Natural killer cell treated with Interleukin-12 subunit alpha and Interleukin-12 subunit beta and Interleukin-15 and Interleukin-18, amount 100 ng/mL, for 72 hours (primary cell): ENCODE results near the gene SV2C. TPM values are rescaled to one million over a fixed set of nuclear protein-coding genes. Genes with fewer than 3 reads are reported as not detected.
"Not testable (repeated sequence)": the region's sequence is repeated elsewhere in the genome, so short reads cannot be mapped to it uniquely, and the experiment has no call there.

Experiments used
- ATAC-seq, 2 donors: fragments of 150-1000 bp; cut with Tn5 transposase in 1 of 2; sonication (Bioruptor Pico), chemical (Tn5 transposase) in 1 of 2; 2 replicates each; pipeline ENCODE4 v1.10.0; 2021
- DNase-seq: peaks from one replicate; pipeline ENCODE4 v3.0.0; 2022; ENCODE audit warnings: low spot score
- H3K27ac Mint-ChIP-seq, 2 donors: 1 replicate in 1 of 2; 2 replicates in 1 of 2; pipeline ENCODE4 v1.8.0; 2022; ENCODE audit warnings: mixed read lengths in 2 of 2, mild to moderate bottlenecking in 1 of 2, moderate library complexity in 1 of 2
- H3K27me3 Mint-ChIP-seq, 2 donors: 1 replicate in 1 of 2; 2 replicates in 1 of 2; pipeline ENCODE4 v1.8.0; 2022; ENCODE audit warnings: mixed read lengths in 2 of 2
- H3K36me3 Mint-ChIP-seq: one replicate; pipeline ENCODE4 v1.8.0; 2022; ENCODE audit warnings: mixed read lengths
- H3K4me1 Mint-ChIP-seq, 2 donors: 1 replicate in 1 of 2; 2 replicates in 1 of 2; pipeline ENCODE4 v1.8.0; 2022; ENCODE audit warnings: low read depth in 2 of 2, mixed read lengths in 2 of 2, mild to moderate bottlenecking in 1 of 2
- H3K4me3 Mint-ChIP-seq: one replicate; pipeline ENCODE4 v1.8.0; 2022; ENCODE audit warnings: mixed read lengths
- H3K9me3 Mint-ChIP-seq: 2 replicates; pipeline ENCODE4 v1.8.0; 2022; ENCODE audit warnings: mixed read lengths
- total RNA-seq, 2 donors: library from RNA; stranded (reverse); gene quantifications; one replicate each; pipeline ENCODE4 v1.2.3, GENCODE V29; 2022

Gene SV2C
- total RNA-seq, 2 donors from 2014 or later: 0.06 TPM; not detected in 1

DNA sequence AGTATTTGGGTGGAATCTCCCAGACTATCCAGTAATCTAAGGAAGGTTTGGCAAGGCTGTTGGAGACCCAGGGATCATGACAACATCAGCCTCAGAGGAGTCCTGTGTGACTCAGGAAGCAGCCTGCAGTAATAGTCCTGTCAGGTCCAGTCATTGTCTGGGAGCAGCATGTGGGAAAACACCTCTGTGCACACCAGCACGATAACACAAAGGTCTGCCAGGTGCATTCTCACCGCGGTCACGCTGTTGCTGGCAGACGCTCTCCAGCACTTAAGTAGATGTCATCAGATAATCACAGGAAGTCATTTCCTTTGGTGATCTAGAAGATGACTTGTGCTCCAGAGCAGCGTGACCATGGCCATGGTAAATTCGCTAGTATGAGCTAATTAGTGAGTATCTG lies 220.7 kb downstream of the SV2C start:
- ATAC-seq (peak; percentile 75 to 80), DNase-seq (no peak)
- H3K9me3 Mint-ChIP-seq: peaks cover 3% of the 10 kb centered on the region
- H3K27ac Mint-ChIP-seq: peak overlapping the region; percentile 74 to 93
- peak overlapping the region; percentile 61 for H3K4me3 Mint-ChIP-seq
- H3K4me1 Mint-ChIP-seq: peaks cover 35 to 45% of the 10 kb centered on the region in 2 donors
- no peaks in the 10 kb centered on the region for H3K36me3 Mint-ChIP-seq
- H3K27me3 Mint-ChIP-seq: no peaks in the 10 kb centered on the region

DNA sequence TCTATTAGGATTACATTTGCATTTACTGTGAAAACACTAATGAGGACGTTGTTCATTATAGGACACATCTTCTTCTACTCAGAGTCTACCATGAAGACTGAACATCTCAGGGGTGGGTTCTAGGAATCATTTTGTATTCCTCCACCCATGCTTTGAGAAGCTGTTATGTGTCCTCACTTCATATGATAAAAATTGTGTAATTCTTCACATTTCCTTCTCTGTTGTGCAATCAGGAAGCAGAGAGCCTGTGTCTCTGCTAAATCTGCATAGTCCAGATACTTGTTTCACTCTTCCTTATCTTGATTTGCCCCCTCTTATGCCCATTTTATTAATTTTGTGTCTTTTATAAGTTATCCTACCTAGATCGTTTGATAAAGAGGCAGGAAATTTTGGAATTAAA lies 222.1 kb downstream of the SV2C start:
- Mint-ChIP-seq H3K36me3 (no peaks in the 10 kb centered on the region), H3K9me3 (peaks cover 3% of the 10 kb centered on the region), H3K4me1 (peaks cover 38 to 48% of the 10 kb centered on the region in 2 donors), H3K4me3 (peak overlapping the region; percentile 61), H3K27me3 (no peaks in the 10 kb centered on the region), H3K27ac (peak overlapping the region; percentile 74 to 93)
- DNase-seq: no peak
- ATAC-seq: peak; percentile 63 to 84

DNA sequence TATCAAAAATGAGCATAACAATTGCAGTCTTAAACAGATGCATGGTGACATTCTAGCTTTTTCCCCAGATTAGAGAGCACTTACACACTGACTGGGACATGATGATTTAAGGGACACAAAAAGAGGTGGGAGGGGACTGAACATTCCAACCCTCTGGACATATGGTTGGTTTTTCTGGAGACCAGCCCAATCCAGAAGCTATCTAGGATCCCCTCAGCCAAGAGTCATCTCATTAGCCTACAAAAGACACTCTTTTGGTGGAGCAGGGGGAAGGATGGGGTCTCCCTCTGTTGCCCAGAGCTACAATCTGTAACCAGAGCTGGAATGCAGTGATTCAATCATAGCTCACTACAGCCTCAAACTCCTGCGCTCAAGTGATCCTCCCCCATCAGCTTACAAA lies 222.6 kb downstream of the SV2C start:
- ATAC-seq (no peak), DNase-seq (no peak)
- Mint-ChIP-seq H3K27ac (peak overlapping the region; percentile 74 to 93), H3K27me3 (no peaks in the 10 kb centered on the region), H3K36me3 (no peaks in the 10 kb centered on the region), H3K4me1 (peaks cover 41 to 49% of the 10 kb centered on the region in 2 donors), H3K9me3 (peaks cover 3% of the 10 kb centered on the region), H3K4me3 (peak overlapping the region; percentile 61)

DNA sequence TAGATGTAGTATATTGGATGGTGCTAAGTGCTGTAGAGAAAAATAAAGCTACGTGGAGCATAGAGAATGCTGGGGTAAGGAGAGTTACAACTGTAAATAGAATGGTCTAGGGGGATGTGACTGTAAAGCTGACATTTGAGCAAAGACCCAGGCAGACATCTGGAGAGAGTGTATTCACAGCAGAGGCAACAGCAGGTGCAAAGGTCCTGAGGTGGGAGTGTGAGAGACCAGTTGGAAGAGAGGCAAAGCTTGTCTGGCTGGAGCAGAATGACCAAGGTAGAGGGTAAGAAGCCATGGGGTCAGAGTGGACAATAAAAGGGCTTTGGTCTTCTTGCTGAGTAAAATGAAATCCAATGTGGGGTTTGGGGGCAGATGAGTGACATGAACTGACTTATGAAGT lies 227.0 kb downstream of the SV2C start:
- DNase-seq (no peak), ATAC-seq (no peak)
- H3K27ac Mint-ChIP-seq: no peak overlapping the region
- peaks cover 27 to 31% of the 10 kb centered on the region in 2 donors for H3K4me1 Mint-ChIP-seq
- H3K27me3 Mint-ChIP-seq: no peaks in the 10 kb centered on the region
- no peaks in the 10 kb centered on the region for H3K36me3 Mint-ChIP-seq
- H3K9me3 Mint-ChIP-seq: no peaks in the 10 kb centered on the region
- H3K4me3 Mint-ChIP-seq: no peak overlapping the region

DNA sequence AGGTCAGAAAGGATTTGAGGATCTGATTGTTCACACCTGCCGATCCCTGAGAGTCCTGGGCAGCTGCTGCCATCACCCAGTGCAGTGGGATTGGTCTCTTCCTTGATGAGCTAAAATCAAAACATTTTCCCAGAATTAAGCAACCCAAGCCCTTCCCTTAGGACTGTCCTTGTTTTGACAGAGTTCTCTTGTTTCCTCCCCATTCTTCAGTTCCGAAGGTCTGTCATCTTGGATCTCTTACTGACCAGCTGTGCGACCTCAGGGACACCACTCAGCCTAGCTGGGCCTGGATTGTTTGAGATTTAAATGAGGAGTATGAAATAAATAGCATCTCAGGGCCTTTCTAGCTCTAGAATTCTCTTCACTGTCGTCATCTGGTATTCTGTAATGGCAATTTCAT lies 229.6 kb downstream of the SV2C start:
- no peaks in the 10 kb centered on the region for H3K27me3 Mint-ChIP-seq
- no peak for DNase-seq
- ATAC-seq: no peak

DNA sequence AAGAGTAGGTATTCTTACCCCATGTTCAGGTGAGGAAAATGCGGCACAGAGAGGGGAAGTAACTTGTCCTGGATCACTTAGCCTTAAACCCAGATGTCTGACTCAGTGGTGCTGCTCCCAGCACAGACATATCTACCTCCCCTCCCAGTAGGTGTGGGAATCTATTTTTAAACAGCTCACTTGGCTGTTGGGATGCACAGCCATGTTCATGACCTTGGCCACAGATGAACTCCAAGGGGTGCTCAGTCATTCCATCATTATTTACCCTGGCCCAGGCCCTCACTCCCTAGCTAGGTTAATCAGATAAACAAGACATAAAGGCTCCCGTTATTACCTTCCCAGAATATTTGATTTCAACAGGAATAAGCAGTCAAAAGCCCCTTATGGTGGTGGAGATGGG lies 231.5 kb downstream of the SV2C start:
- ATAC-seq (no peak), DNase-seq (no peak)
- no peak overlapping the region for H3K4me3 Mint-ChIP-seq
- H3K27ac Mint-ChIP-seq: no peak overlapping the region
- no peaks in the 10 kb centered on the region for H3K27me3 Mint-ChIP-seq
- H3K36me3 Mint-ChIP-seq: no peaks in the 10 kb centered on the region
- peaks cover 13 to 18% of the 10 kb centered on the region in 2 donors for H3K4me1 Mint-ChIP-seq
- no peaks in the 10 kb centered on the region for H3K9me3 Mint-ChIP-seq

More for the DNA sequence above, 229.6 kb downstream of the SV2C start:
- Mint-ChIP-seq H3K9me3 (no peaks in the 10 kb centered on the region), H3K4me1 (peaks cover 17 to 20% of the 10 kb centered on the region in 2 donors), H3K36me3 (no peaks in the 10 kb centered on the region), H3K27ac (no peak overlapping the region), H3K4me3 (no peak overlapping the region)

DNA sequence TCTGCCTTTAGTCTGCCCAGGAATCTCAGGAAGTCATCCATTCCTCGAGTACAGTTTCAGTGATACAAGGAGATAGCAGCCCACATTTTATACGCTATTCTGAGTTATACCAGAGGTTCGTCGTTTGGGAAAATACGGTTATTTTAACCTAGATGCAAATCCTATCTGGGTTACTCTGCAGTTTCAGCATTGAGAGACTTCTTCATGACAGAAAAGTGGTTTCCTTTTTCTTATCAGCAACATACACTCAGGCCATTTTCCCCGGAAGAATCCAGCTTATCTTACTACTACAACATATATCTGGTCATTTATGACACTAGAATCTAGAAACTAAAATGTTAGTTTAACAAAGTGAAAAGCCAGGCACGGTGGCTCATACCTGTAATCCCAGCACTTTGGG lies 236.5 kb downstream of the SV2C start:
- no peak for ATAC-seq
- Mint-ChIP-seq H3K4me1 (peaks cover 16 to 35% of the 10 kb centered on the region in 2 donors), H3K4me3 (peak overlapping the region; percentile 44), H3K9me3 (no peaks in the 10 kb centered on the region), H3K36me3 (peaks cover 16% of the 10 kb centered on the region), H3K27me3 (no peaks in the 10 kb centered on the region), H3K27ac (peak overlapping the region; percentile 56 to 58)
- no peak for DNase-seq

GRCh38 chr5:76323494-76323893 lies 240.3 kb downstream of the SV2C start:
- ATAC-seq, H3K27me3 Mint-ChIP-seq, H3K9me3 Mint-ChIP-seq, H3K4me3 Mint-ChIP-seq, DNase-seq: not testable (repeated sequence)
- peaks cover 50 to 70% of the 10 kb centered on the region in 2 donors for H3K4me1 Mint-ChIP-seq
- peak overlapping the region; percentile 18 to 56 for H3K27ac Mint-ChIP-seq
- H3K36me3 Mint-ChIP-seq: peaks cover 16% of the 10 kb centered on the region

GRCh38 chr5:76325326-76325725 lies 242.1 kb downstream of the SV2C start:
- Mint-ChIP-seq H3K4me3 (peak overlapping the region; percentile 71), H3K27me3 (no peaks in the 10 kb centered on the region), H3K36me3 (peaks cover 16% of the 10 kb centered on the region), H3K4me1 (peaks cover 48 to 69% of the 10 kb centered on the region in 2 donors), H3K27ac (peak overlapping the region; percentile 86 to 93), H3K9me3 (no peaks in the 10 kb centered on the region)
- ATAC-seq (no peak), DNase-seq (no peak)

DNA sequence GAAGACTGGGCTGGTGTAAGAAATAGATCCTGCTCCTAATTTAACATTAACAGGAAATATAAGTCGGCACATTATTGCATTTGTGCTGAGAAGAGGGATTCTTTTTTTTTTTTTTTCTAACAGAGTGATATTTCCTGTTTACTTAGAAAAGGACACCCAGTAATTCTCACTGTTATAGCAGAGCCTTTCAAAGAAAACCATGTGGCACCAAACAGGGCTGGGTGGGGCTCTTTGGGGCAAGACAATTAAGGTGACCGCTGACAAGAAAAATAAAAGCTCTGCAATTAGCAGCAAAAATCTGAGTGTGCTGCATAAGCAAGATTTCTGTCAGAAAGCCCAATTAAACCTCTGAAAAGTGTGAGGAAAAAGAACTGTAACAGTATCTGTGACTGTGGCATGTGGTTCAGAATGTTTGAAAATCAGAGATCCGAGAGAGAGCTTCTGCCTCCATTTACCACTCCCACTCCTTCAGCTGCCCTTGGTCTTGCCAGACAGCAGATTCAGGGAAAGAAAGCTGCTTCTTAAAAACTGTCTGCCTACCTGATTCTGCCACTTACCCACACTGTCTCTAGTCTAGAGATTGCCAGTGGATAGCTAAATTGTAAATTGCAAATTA lies 242.8 kb downstream of the SV2C start:
- Mint-ChIP-seq H3K36me3 (peaks cover 16% of the 10 kb centered on the region), H3K9me3 (no peaks in the 10 kb centered on the region), H3K27ac (peak overlapping the region; percentile 86 to 93), H3K4me3 (peak overlapping the region; percentile 71), H3K4me1 (peaks cover 51 to 71% of the 10 kb centered on the region in 2 donors), H3K27me3 (no peaks in the 10 kb centered on the region)
- peak; percentile 88 to 94 for ATAC-seq
- no peak for DNase-seq

GRCh38 chr5:76326577-76327302 lies 243.6 kb downstream of the SV2C start:
- Mint-ChIP-seq H3K27me3 (no peaks in the 10 kb centered on the region), H3K36me3 (peaks cover 16% of the 10 kb centered on the region), H3K4me1 (peaks cover 58 to 79% of the 10 kb centered on the region in 2 donors), H3K4me3 (peak overlapping the region; percentile 71), H3K9me3 (no peaks in the 10 kb centered on the region), H3K27ac (peak overlapping the region; percentile 86 to 93)
- ATAC-seq (peak in 1 of 2 donors; percentile 17), DNase-seq (no peak)

DNA sequence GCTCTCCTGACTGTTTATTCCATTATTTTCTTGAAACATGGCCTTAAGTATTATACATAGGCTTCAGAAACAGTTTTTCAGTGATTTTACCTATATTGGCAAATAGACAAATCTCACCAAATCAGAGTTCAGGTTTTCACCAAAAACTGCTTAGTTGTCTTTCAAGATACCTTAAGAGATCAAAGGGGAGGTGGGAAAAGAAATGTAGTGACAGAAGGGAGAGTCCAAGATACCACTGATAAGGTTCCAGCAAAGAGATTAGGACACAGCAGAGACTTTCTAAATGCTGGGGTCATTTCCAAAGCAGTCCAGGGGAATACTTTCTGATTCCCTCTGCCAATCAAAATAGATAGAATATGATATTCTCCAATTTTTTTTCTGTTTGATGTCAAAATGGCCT lies 246.2 kb downstream of the SV2C start:
- no peaks in the 10 kb centered on the region for H3K36me3 Mint-ChIP-seq
- H3K27ac Mint-ChIP-seq: peak overlapping the region; percentile 52 to 86
- no peak overlapping the region for H3K4me3 Mint-ChIP-seq
- DNase-seq (no peak), ATAC-seq (no peak)
- H3K9me3 Mint-ChIP-seq: no peaks in the 10 kb centered on the region
- no peaks in the 10 kb centered on the region for H3K27me3 Mint-ChIP-seq
- H3K4me1 Mint-ChIP-seq: peaks cover 56 to 72% of the 10 kb centered on the region in 2 donors

DNA sequence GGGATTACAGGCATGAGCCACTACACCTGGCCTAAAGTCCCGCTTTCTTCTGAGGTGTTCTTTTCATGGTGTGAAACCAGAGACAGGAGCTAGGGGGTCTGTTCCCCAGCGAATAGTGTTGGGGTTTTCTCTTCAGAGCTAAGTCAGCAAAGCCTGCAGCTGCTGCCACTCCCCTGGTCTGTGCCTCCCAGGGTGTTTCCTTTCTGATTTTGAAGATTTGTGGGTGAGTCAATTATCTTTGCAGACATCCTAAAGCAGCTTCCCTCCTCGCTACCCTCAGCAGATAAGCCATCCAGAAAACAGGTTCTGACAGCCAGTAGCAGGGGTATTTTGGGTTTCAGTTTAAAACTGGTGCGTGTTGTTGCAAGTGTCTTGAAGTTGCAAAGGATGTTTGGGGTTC lies 247.9 kb downstream of the SV2C start:
- Mint-ChIP-seq H3K27me3 (no peaks in the 10 kb centered on the region), H3K9me3 (no peaks in the 10 kb centered on the region), H3K36me3 (no peaks in the 10 kb centered on the region), H3K4me1 (peaks cover 43 to 58% of the 10 kb centered on the region in 2 donors), H3K27ac (peak overlapping the region; percentile 28 to 70), H3K4me3 (peak overlapping the region; percentile 64)
- ATAC-seq (peak in 1 of 2 donors; percentile 70), DNase-seq (no peak)

DNA sequence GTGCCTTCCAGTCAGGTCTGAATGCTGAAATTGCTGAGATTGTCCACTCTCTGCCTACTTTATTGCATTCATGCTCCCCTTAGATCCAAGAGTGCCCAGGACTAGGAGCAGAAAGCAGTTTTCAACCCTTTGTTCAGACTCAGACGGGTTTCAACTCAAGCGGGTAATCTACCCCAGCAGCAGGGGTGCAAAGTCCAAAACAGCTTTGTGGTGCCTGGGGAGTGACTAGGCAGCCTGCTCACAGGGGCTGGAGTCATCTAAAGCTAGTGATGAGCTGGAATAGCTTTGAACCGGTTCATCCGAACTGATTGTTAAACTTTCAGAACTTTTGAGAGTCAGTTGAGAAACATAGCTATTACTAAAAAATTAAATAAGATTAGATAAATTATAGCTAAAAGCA lies 248.9 kb downstream of the SV2C start:
- H3K27me3 Mint-ChIP-seq: no peaks in the 10 kb centered on the region
- H3K9me3 Mint-ChIP-seq: no peaks in the 10 kb centered on the region
- peak overlapping the region in 1 of 2 donors; percentile 38 for H3K27ac Mint-ChIP-seq
- ATAC-seq (no peak), DNase-seq (no peak)
- H3K36me3 Mint-ChIP-seq: no peaks in the 10 kb centered on the region
- H3K4me1 Mint-ChIP-seq: peaks cover 34 to 50% of the 10 kb centered on the region in 2 donors
- H3K4me3 Mint-ChIP-seq: no peak overlapping the region
